Coronary artery (tissue), 2 donors: Measurements from ENCODE around the gene MOCOS.

Experiments used
- DNase-seq: peaks from one replicate; pipeline ENCODE4 v3.0.0-alpha.2; 2017; ENCODE audit warnings: low spot score
- H3K27ac ChIP-seq, 2 donors: fragments of 200-600 bp; sonication (generic); one replicate each; pipeline ENCODE4 v1.5.1; 2016 to 2019
- H3K4me3 ChIP-seq: fragments of 200-600 bp; sonication (generic); 2 replicates; pipeline ENCODE4 v1.5.1; 2016; ENCODE audit warnings: mild to moderate bottlenecking, moderate library complexity
- CTCF ChIP-seq: fragments of 200-600 bp; sonication (generic); IDR thresholded peaks from one replicate; pipeline ENCODE4 v1.5.1; 2019; ENCODE audit warnings: antibody characterized with exemption

MOCOS gene

GRCh38 chr18:36281936-36282335 lies 94.6 kb downstream of the MOCOS start:
- TF ChIP-seq CTCF = no peak
- no peak overlapping the region for H3K27ac ChIP-seq

GRCh38 chr18:36283448-36283847 lies 96.2 kb downstream of the MOCOS start:
- TF ChIP-seq CTCF = no peak
- DNase-seq = no peak
- no peak overlapping the region for H3K27ac ChIP-seq
- H3K4me3 ChIP-seq = no peak overlapping the region

More at GRCh38 chr18:36281936-36282335, 94.6 kb downstream of the MOCOS start:
- no peak overlapping the region for H3K4me3 ChIP-seq
- no peak for DNase-seq

GRCh38 chr18:36284268-36284667 lies 97.0 kb downstream of the MOCOS start:
- no peak overlapping the region for H3K4me3 ChIP-seq
- no peak for DNase-seq
- no peak for TF ChIP-seq CTCF

GRCh38 chr18:36284671-36285295 lies 97.5 kb downstream of the MOCOS start:
- DNase-seq = no peak
- TF ChIP-seq CTCF = peak; percentile 75
- H3K4me3 ChIP-seq = no peak overlapping the region
- H3K27ac ChIP-seq = no peak overlapping the region

More at GRCh38 chr18:36284268-36284667, 97.0 kb downstream of the MOCOS start:
- H3K27ac ChIP-seq = no peak overlapping the region

GRCh38 chr18:36287653-36288052 lies 100.4 kb downstream of the MOCOS start:
- Histone ChIP-seq H3K27ac (no peak overlapping the region), H3K4me3 (no peak overlapping the region)
- TF ChIP-seq CTCF = no peak
- no peak for DNase-seq

GRCh38 chr18:36288689-36289088 lies 101.4 kb downstream of the MOCOS start:
- H3K4me3 ChIP-seq = no peak overlapping the region
- no peak overlapping the region for H3K27ac ChIP-seq
- no peak for DNase-seq
- TF ChIP-seq CTCF = no peak

- no peak overlapping the region for H3K27ac ChIP-seq
- TF ChIP-seq CTCF = no peak
- no peak for DNase-seq
- no peak overlapping the region for H3K4me3 ChIP-seq
These were observed 106.7 kb downstream of the MOCOS start for GRCh38 chr18:36294031-36294430.
